Effector memory CD4-positive, alpha-beta T cell (primary cell): ENCODE data around the gene PLXNA4.
"Not testable (repeated sequence)": the region's sequence is repeated elsewhere in the genome, so short reads cannot be mapped to it uniquely, and the experiment has no call there.

ENCODE experiments used
- DNase-seq, 3 donors: peaks; one replicate each; pipeline ENCODE4 v3.0.0-alpha.2; 2020
- H3K27ac ChIP-seq: 2 replicates; pipeline ENCODE4 v1.7.0; 2013; ENCODE audit warnings: mild to moderate bottlenecking, low read length, moderate library complexity; ENCODE audit not compliant: insufficient read depth, poor library complexity, severe bottlenecking
- H3K27me3 ChIP-seq: replicated peaks from 2 replicates; pipeline ENCODE4 v1.7.0; 2013; ENCODE audit warnings: mild to moderate bottlenecking, low read length; ENCODE audit not compliant: insufficient read depth, control insufficient read depth, poor library complexity, severe bottlenecking
- H3K36me3 ChIP-seq: 2 replicates; pipeline ENCODE4 v1.7.0; 2013; ENCODE audit warnings: mild to moderate bottlenecking, low read length, moderate library complexity; ENCODE audit not compliant: control insufficient read depth, insufficient read depth
- H3K4me1 ChIP-seq: 2 replicates; pipeline ENCODE4 v1.7.0; 2013; ENCODE audit warnings: low read length, mild to moderate bottlenecking; ENCODE audit not compliant: control insufficient read depth, insufficient read depth, poor library complexity, severe bottlenecking
- H3K4me3 ChIP-seq: 2 replicates; pipeline ENCODE4 v1.7.0; 2013; ENCODE audit warnings: low read length, low read depth, mild to moderate bottlenecking; ENCODE audit not compliant: insufficient read depth, poor library complexity, severe bottlenecking
- H3K9me3 ChIP-seq: 2 replicates; pipeline ENCODE4 v1.7.0; 2013; ENCODE audit warnings: mild to moderate bottlenecking, low read length, moderate library complexity; ENCODE audit not compliant: control insufficient read depth

Gene PLXNA4

GRCh38 chr7:132179681-132180080, 396.6 kb downstream of the PLXNA4 start:
- Histone ChIP-seq H3K27ac (no peak overlapping the region), H3K4me1 (no peaks in the 10 kb centered on the region), H3K27me3 (no peaks in the 10 kb centered on the region), H3K9me3 (no peaks in the 10 kb centered on the region), H3K4me3 (no peak overlapping the region), H3K36me3 (no peaks in the 10 kb centered on the region)
- no peak for DNase-seq

DNA sequence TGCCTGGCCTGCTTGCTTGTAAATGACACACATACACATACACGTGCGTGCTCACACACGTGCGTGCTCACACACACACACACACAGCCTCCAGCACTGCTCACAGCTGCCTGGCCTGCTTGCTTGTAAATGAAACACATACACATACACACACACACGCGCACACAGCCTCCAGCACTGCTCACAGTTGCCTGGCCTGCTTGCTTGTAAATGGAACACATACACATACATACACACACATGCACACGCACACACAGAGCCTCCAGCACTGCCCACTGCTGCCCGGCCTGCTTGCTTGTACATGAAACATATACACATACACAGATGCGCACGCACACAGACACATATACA, 397.2 kb downstream of the PLXNA4 start:
- no peak for DNase-seq

DNA sequence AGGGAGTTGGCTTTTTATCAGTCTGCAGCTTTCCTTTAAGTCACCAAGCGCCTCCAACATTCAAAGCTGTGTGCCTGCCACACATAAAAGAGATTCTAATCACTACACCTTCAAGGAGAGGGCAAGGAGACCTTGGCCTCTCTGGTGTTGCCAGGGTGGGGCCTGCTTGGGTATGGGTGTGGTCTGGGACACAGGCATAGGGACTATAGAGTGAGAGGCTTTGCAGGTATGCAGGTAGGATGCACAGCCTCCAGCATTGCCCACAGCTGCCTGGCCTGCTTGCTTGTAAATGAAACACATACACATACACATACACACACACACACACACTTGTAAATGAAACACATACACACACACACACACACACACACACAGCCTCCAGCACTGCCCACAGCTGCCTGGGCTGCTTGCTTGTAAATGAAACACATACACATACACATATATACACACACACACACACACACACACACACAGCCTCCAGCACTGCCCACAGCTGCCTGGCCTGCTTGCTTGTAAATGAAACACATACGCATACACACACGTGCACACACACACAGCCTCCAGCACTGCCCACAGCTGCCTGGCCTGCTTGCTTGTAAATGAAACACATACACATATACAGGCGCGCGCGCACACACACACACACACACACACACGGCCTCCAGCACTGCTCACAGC, 397.7 kb downstream of the PLXNA4 start:
- H3K9me3 ChIP-seq, H3K4me1 ChIP-seq, H3K36me3 ChIP-seq, H3K4me3 ChIP-seq, H3K27ac ChIP-seq, H3K27me3 ChIP-seq, DNase-seq: not testable (repeated sequence)

More for the DNA sequence above, 397.2 kb downstream of the PLXNA4 start:
- Histone ChIP-seq H3K4me3 (no peak overlapping the region), H3K4me1 (no peaks in the 10 kb centered on the region), H3K9me3 (no peaks in the 10 kb centered on the region), H3K27me3 (no peaks in the 10 kb centered on the region), H3K36me3 (no peaks in the 10 kb centered on the region), H3K27ac (no peak overlapping the region)

DNA sequence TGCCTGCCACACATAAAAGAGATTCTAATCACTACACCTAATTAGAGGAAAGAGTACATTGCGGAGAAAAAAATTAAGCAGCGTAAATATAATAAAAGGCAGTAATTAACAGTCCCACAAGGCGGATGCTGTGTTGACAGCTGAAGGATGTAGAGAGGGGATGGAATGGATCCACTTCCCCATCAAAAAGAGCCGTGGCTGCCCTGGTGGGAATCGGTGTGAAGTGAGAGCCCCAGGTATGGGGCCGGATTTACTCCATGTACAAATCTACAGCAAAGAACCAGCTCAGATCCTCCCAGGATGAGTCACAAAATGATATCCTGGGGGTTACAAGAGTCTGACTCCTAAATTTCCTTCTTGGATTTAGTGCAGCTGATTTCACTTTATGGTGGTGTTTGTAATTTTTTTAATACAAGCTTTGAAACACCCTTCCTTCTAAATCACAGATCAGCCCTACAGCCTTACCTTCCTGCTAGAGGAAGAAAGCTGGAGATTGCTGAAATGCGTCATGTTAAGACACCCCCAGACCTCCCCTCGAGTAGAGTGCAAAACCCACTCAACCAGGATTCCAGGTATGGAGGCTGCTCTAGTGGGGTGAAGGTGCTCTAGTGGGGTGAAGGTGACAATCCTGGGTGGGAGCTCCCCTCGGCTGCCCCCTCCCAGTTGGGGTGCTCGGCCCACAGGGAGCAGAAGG, 398.4 kb downstream of the PLXNA4 start:
- Histone ChIP-seq H3K4me1 (no peaks in the 10 kb centered on the region), H3K36me3 (no peaks in the 10 kb centered on the region), H3K27me3 (no peaks in the 10 kb centered on the region), H3K9me3 (no peaks in the 10 kb centered on the region), H3K27ac (no peak overlapping the region), H3K4me3 (no peak overlapping the region)
- no peak for DNase-seq

- no peak for DNase-seq
- Histone ChIP-seq H3K36me3 (no peaks in the 10 kb centered on the region), H3K27me3 (no peaks in the 10 kb centered on the region), H3K9me3 (no peaks in the 10 kb centered on the region), H3K27ac (no peak overlapping the region), H3K4me3 (no peak overlapping the region), H3K4me1 (no peaks in the 10 kb centered on the region)
These were observed 399.6 kb downstream of the PLXNA4 start for GRCh38 chr7:132176719-132177118.

GRCh38 chr7:132171130-132171576, 405.1 kb downstream of the PLXNA4 start:
- no peaks in the 10 kb centered on the region for H3K27me3 ChIP-seq
- H3K27ac ChIP-seq = no peak overlapping the region
- no peaks in the 10 kb centered on the region for H3K9me3 ChIP-seq
- DNase-seq = no peak
- H3K36me3 ChIP-seq = no peaks in the 10 kb centered on the region
- H3K4me1 ChIP-seq = no peaks in the 10 kb centered on the region
- no peak overlapping the region for H3K4me3 ChIP-seq

DNA sequence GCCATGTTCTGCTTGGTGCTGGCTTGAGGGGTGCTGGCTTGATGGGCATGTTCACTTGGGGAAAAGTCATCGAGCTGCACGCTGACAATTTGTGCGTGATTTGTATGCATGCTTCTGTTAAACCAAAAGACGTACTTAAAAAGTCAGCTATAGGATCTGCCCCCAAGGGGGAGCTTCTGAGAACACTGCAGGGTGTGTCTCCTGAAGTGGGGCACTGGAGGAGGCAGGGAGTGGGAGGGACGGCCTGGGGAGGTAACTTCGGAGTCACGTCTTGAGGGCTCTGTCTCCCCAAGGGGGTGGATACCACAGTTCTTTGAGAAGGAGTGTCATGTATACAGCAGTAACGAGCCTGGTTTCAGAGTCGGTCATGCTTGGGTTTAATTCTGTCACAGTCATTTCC, 406.5 kb downstream of the PLXNA4 start:
- Histone ChIP-seq H3K4me3 (no peak overlapping the region), H3K9me3 (no peaks in the 10 kb centered on the region), H3K36me3 (no peaks in the 10 kb centered on the region), H3K4me1 (no peaks in the 10 kb centered on the region), H3K27me3 (no peaks in the 10 kb centered on the region), H3K27ac (no peak overlapping the region)
- no peak for DNase-seq

DNA sequence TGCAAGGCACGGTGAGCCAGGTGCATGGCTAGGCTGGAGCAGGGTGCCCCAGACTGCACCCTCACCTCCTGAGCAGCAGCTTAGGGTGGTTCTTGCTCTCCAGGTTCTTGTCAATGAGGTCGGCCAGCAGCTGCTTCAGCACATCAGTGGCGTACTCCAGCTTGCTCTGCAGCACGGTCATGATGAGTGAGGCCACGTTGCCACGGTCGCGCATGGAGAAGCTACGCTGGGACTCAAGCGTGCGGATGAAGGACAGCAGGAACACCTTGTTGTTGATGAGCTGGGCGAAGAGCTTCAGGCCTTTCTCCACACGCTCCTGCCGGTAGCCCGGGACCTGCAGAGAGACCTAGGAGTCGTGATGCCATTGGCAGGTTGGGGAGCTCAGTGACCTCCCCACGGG, 408.0 kb downstream of the PLXNA4 start:
- no peaks in the 10 kb centered on the region for H3K36me3 ChIP-seq
- H3K4me1 ChIP-seq = no peaks in the 10 kb centered on the region
- H3K27me3 ChIP-seq = no peaks in the 10 kb centered on the region
- DNase-seq = no peak
- no peaks in the 10 kb centered on the region for H3K9me3 ChIP-seq
- H3K27ac ChIP-seq = no peak overlapping the region
- H3K4me3 ChIP-seq = no peak overlapping the region

DNA sequence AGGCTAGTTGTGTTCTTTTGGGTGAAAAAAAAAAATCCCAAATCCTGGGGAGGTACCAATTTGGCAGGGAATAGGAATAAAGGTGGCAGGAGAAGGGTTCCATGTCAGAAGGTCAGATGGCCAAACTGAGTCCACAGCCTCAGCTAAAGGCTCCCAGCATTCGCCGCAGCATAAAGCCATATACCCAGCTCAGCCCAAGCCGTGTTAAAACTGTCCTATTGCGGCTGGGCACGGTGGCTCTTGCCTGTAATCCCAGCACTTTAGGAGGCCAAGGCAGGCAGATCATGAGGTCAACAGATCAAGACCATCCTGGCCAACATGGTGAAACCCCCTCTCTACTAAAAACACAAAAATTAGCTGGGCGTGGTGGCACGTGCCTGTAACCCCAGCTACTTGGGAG, 410.6 kb downstream of the PLXNA4 start:
- H3K9me3 ChIP-seq, DNase-seq, H3K36me3 ChIP-seq, H3K4me3 ChIP-seq, H3K4me1 ChIP-seq, H3K27ac ChIP-seq, H3K27me3 ChIP-seq: not testable (repeated sequence)

DNA sequence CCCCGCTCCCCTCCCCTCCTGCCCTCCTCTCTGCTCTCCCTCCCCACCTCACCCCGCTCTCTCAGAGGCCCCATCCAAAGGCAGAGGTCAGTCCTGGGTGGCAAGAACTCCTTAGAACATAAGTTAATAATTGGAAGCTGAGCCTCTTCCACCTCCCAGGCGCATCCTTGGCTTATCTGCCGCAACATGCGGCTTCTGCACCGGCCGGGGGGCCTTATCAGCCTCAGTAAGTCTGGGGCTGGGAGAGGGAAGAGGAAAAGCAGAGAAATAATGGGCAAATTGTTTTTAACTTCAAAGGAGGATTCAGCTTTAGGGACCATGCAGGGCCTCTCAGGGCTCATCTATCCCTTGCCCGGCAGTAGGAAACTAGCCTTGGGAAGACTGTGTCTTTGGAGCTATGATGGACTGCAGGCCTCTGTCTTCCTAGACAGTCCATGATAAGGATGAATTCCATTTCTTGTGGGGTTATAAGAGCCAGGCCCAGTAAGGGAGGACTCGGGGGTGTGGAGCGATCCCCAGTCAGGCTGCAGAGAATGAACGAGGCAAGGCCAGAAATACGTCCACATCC, 411.6 kb downstream of the PLXNA4 start:
- DNase-seq = no peak
- H3K4me3 ChIP-seq = no peak overlapping the region
- H3K4me1 ChIP-seq = no peaks in the 10 kb centered on the region
- H3K27ac ChIP-seq = no peak overlapping the region
- H3K9me3 ChIP-seq = no peaks in the 10 kb centered on the region
- H3K27me3 ChIP-seq = no peaks in the 10 kb centered on the region
- no peaks in the 10 kb centered on the region for H3K36me3 ChIP-seq
